CD14-positive monocyte (primary cell): ENCODE results near the gene XXYLT1. TPM values are rescaled to one million over a fixed set of nuclear protein-coding genes. Genes with fewer than 3 reads are reported as not detected.

Experiments
- DNase-seq, 3 donors: peaks; one replicate each; pipeline ENCODE4 v3.0.0-alpha.2; 2011 to 2022
- H2AFZ ChIP-seq: 2 replicates; pipeline ENCODE4 v1.6.0; 2012; ENCODE audit warnings: mild to moderate bottlenecking, low read depth, low read length, inconsistent platforms; ENCODE audit not compliant: insufficient read depth, poor library complexity, severe bottlenecking
- H3K27ac ChIP-seq, 2 donors: 1 replicate in 1 of 2; 2 replicates in 1 of 2; pipeline ENCODE4 v1.5.1; 2012 to 2013; ENCODE audit warnings: low read length in 2 of 2, control low read depth in 1 of 2, inconsistent platforms in 1 of 2, low read depth in 1 of 2, mild to moderate bottlenecking in 1 of 2
- H3K27me3 ChIP-seq, 2 donors: one replicate each; pipeline versions ENCODE4 v1.6.0 to v1.6.1; 2011 to 2013; ENCODE audit warnings: low read length in 2 of 2; ENCODE audit not compliant: control insufficient read depth in 2 of 2, insufficient read depth in 2 of 2
- H3K36me3 ChIP-seq, 2 donors: replicated peaks in 1 of 2; 1 replicate in 1 of 2; 2 replicates in 1 of 2; pipeline versions ENCODE4 v1.5.1 to v1.6.1; 2012 to 2013; ENCODE audit warnings: low read length in 2 of 2, control low read depth in 1 of 2, inconsistent platforms in 1 of 2, mild to moderate bottlenecking in 1 of 2; ENCODE audit not compliant: insufficient read depth in 2 of 2, control insufficient read depth in 1 of 2
- H3K4me1 ChIP-seq, 2 donors: 1 replicate in 1 of 2; 2 replicates in 1 of 2; pipeline versions ENCODE4 v1.5.1 to v1.6.1; 2012 to 2013; ENCODE audit warnings: low read length in 2 of 2, control low read depth in 1 of 2, inconsistent platforms in 1 of 2, mild to moderate bottlenecking in 1 of 2, moderate library complexity in 1 of 2; ENCODE audit not compliant: insufficient read depth in 2 of 2, control insufficient read depth in 1 of 2
- H3K4me2 ChIP-seq: replicated peaks from 2 replicates; pipeline ENCODE3; 2012; ENCODE audit warnings: low read length, moderate library complexity, mild to moderate bottlenecking; ENCODE audit not compliant: poor library complexity, severe bottlenecking; ENCODE audit errors: extremely low read depth
- H3K4me3 ChIP-seq, 3 experiments: fragments of 200-600 bp in 1 of 3; sonication (generic) in 1 of 3; replicated peaks in 1 of 3; 1 replicate in 2 of 3; 2 replicates in 1 of 3; pipeline ENCODE4 v1.5.1; 2011 to 2013; ENCODE audit warnings: low read length in 3 of 3, mild to moderate bottlenecking in 3 of 3, control low read depth in 2 of 3, low read depth in 2 of 3, inconsistent platforms in 1 of 3, moderate library complexity in 1 of 3
- H3K79me2 ChIP-seq: 2 replicates; pipeline ENCODE4 v1.6.0; 2012; ENCODE audit warnings: mild to moderate bottlenecking, control low read depth, inconsistent platforms, low read length, moderate library complexity; ENCODE audit not compliant: insufficient read depth
- H3K9ac ChIP-seq: 2 replicates; pipeline ENCODE4 v1.6.0; 2017; ENCODE audit warnings: low read length, mild to moderate bottlenecking; ENCODE audit not compliant: insufficient read depth, poor library complexity, severe bottlenecking
- H3K9me3 ChIP-seq, 2 donors: replicated peaks in 1 of 2; 1 replicate in 1 of 2; 2 replicates in 1 of 2; pipeline versions ENCODE4 v1.5.1 to v1.6.1; 2012 to 2013; ENCODE audit warnings: low read length in 2 of 2, control low read depth in 1 of 2; ENCODE audit not compliant: control insufficient read depth in 1 of 2, insufficient read depth in 1 of 2
- H4K20me1 ChIP-seq: 2 replicates; pipeline ENCODE4 v1.6.0; 2012; ENCODE audit warnings: mild to moderate bottlenecking, low read length, control low read depth, moderate library complexity; ENCODE audit not compliant: insufficient read depth
- H3K27ac Mint-ChIP-seq, 7 donors: one replicate each; pipeline ENCODE4 v1.8.0; 2020; ENCODE audit warnings: mild to moderate bottlenecking in 7 of 7, mixed read lengths in 7 of 7, moderate library complexity in 6 of 7, inconsistent platforms in 2 of 7
- H3K27me3 Mint-ChIP-seq, 3 donors: one replicate each; pipeline ENCODE4 v1.8.0; 2021 to 2022; ENCODE audit warnings: low read depth in 3 of 3, mild to moderate bottlenecking in 3 of 3, mixed read lengths in 3 of 3, moderate library complexity in 3 of 3, inconsistent platforms in 1 of 3
- H3K36me3 Mint-ChIP-seq, 2 donors: one replicate each; pipeline ENCODE4 v1.8.0; 2020; ENCODE audit warnings: mixed read lengths in 2 of 2, inconsistent platforms in 1 of 2, mild to moderate bottlenecking in 1 of 2
- H3K4me1 Mint-ChIP-seq: one replicate; pipeline ENCODE4 v1.8.0; 2020; ENCODE audit warnings: mild to moderate bottlenecking, mixed read lengths
- H3K4me3 Mint-ChIP-seq, 2 donors: one replicate each; pipeline ENCODE4 v1.8.0; 2020; ENCODE audit warnings: mild to moderate bottlenecking in 2 of 2, mixed read lengths in 2 of 2, moderate library complexity in 1 of 2
- H3K9me3 Mint-ChIP-seq, 7 donors: one replicate each; pipeline ENCODE4 v1.8.0; 2020 to 2022; ENCODE audit warnings: mixed read lengths in 7 of 7, mild to moderate bottlenecking in 6 of 7, moderate library complexity in 6 of 7, inconsistent platforms in 2 of 7
- WGBS: methylation state at CpG from one replicate; pipeline ENCODE4 v1.1.5; 2013; ENCODE audit warnings: missing lambda C conversion rate; ENCODE audit not compliant: insufficient coverage; 5-methylcytosine and 5-hydroxymethylcytosine counted together
- intact Hi-C, 2 donors: fragments of 100-400 bp; cut with micrococcal nuclease; formaldehyde crosslinking; loops; one replicate each; pipeline versions ENCODE4 v1.15.0 to v1.15.1; 2023
- polyA plus RNA-seq, 3 donors: library from polyadenylated mRNA; depleted of rRNA in 1 of 3; unstranded in 2 of 3; stranded (reverse) in 1 of 3; fragments of 300-500 nt in 2 of 3; fragments of >200 nt in 1 of 3; fragmentation: Illumina TruSeq in 2 of 3; gene quantifications; 1 replicate in 2 of 3; 2 replicates in 1 of 3; pipeline ENCODE4 v1.2.3, GENCODE V29; 2012 to 2021
- TF ChIP-seq, protein P1 (sequence below): fragments of 200-600 bp; IDR thresholded peaks from one replicate; pipeline ENCODE4 v1.8.0; 2022; ENCODE audit warnings: antibody characterized with exemption, mild to moderate bottlenecking

The XXYLT1 gene
- polyA plus RNA-seq, 3 donors: 11.8 to 13.5 (median 13.2) TPM

- peaks cover 0 to 2% (median 0%) of the 10 kb centered on the region in 7 donors for H3K9me3 Mint-ChIP-seq
- Histone ChIP-seq H3K79me2 (no peaks in the 10 kb centered on the region), H3K4me3 (no peak overlapping the region), H3K9ac (peak overlapping the region; percentile 10), H3K36me3 (no peaks in the 10 kb centered on the region), H3K27me3 (no peaks in the 10 kb centered on the region), H3K4me1 (peaks cover 71% of the 10 kb centered on the region in 2 donors), H4K20me1 (no peaks in the 10 kb centered on the region), H3K4me2 (peak overlapping the region; percentile 6), H3K27ac (peak overlapping the region; percentile 38 to 61), H2AFZ (peak overlapping the region; percentile 27), H3K9me3 (no peaks in the 10 kb centered on the region)
- intact Hi-C loops: no loop called here
- 5% methylated on average over 10 of the region's 15 CpGs for WGBS
- H3K36me3 Mint-ChIP-seq: no peaks in the 10 kb centered on the region
- peak overlapping the region in 6 of 7 donors; percentile 30 to 85 (median 66) for H3K27ac Mint-ChIP-seq
- peaks cover 74% of the 10 kb centered on the region for H3K4me1 Mint-ChIP-seq
- peaks cover 0 to 7% (median 0%) of the 10 kb centered on the region in 3 donors for H3K27me3 Mint-ChIP-seq
- TF ChIP-seq, protein P1, sequence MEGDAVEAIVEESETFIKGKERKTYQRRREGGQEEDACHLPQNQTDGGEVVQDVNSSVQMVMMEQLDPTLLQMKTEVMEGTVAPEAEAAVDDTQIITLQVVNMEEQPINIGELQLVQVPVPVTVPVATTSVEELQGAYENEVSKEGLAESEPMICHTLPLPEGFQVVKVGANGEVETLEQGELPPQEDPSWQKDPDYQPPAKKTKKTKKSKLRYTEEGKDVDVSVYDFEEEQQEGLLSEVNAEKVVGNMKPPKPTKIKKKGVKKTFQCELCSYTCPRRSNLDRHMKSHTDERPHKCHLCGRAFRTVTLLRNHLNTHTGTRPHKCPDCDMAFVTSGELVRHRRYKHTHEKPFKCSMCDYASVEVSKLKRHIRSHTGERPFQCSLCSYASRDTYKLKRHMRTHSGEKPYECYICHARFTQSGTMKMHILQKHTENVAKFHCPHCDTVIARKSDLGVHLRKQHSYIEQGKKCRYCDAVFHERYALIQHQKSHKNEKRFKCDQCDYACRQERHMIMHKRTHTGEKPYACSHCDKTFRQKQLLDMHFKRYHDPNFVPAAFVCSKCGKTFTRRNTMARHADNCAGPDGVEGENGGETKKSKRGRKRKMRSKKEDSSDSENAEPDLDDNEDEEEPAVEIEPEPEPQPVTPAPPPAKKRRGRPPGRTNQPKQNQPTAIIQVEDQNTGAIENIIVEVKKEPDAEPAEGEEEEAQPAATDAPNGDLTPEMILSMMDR: no peak
- H3K4me3 Mint-ChIP-seq: peak overlapping the region in 1 of 2 donors; percentile 21
- peak in 1 of 3 donors; percentile 34 for DNase-seq
These were observed 108.8 kb downstream of the XXYLT1 start for GRCh38 chr3:195162033-195162669.

- Histone ChIP-seq H3K9ac (no peak overlapping the region), H3K4me3 (peak overlapping the region in 1 of 3 experiments; percentile 30), H3K9me3 (no peaks in the 10 kb centered on the region), H3K36me3 (no peaks in the 10 kb centered on the region), H3K4me2 (peak overlapping the region; percentile 52), H3K4me1 (peaks cover 69 to 70% of the 10 kb centered on the region in 2 donors), H3K27me3 (no peaks in the 10 kb centered on the region), H2AFZ (peak overlapping the region; percentile 33), H3K79me2 (no peaks in the 10 kb centered on the region), H3K27ac (peak overlapping the region; percentile 32 to 56), H4K20me1 (no peaks in the 10 kb centered on the region)
- peak overlapping the region in 6 of 7 donors; percentile 53 to 79 (median 72) for H3K27ac Mint-ChIP-seq
- WGBS: 27% methylated on average over 6 of the region's 11 CpGs
- peaks cover 5 to 8% of the 10 kb centered on the region in 2 donors for H3K36me3 Mint-ChIP-seq
- intact Hi-C loops: no loop called here
- TF ChIP-seq, protein P1: no peak
- peaks cover 0 to 2% (median 0%) of the 10 kb centered on the region in 7 donors for H3K9me3 Mint-ChIP-seq
- peaks cover 74% of the 10 kb centered on the region for H3K4me1 Mint-ChIP-seq
- peak in 2 of 3 donors; percentile 36 to 44 for DNase-seq
- H3K27me3 Mint-ChIP-seq: peaks cover 0 to 7% (median 0%) of the 10 kb centered on the region in 3 donors
- peak overlapping the region in 1 of 2 donors; percentile 81 for H3K4me3 Mint-ChIP-seq
These were observed 110.0 kb downstream of the XXYLT1 start for GRCh38 chr3:195160908-195161434.
